T-helper 1 cell (primary cell): ENCODE measurements around the gene EFTUD2.
"Not testable (repeated sequence)": the region's sequence is repeated elsewhere in the genome, so short reads cannot be mapped to it uniquely, and the experiment has no call there.

Experiments used
- DNase-seq, 5 donors: peaks; one replicate each; pipeline ENCODE4 v3.0.0-alpha.2; 2012 to 2020

EFTUD2 gene

GRCh38 chr17:44846206-44846605 is 53.0 kb downstream of the EFTUD2 start:
- DNase-seq = no peak

DNA sequence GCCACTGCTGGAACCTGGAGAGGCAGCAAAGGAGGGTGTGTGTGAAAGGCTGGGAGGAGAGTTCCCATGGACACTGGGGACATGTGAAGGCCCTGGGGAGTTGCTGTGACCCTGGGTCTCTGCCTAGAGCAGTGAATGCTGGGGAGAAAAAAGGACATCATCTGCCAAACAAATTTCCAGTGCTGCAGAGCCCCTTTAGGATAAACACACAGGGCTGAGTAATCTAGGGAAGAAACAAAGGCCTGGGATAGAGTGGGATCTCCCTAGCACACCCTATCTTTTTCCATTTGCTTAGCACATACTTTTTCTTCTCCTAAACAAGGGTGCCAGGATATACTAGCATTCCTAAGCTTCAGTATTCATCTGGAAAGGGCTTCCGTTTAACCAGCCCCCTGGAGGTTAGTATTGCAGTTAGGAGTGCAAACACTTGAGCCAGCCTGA is 54.8 kb downstream of the EFTUD2 start:
- DNase-seq = no peak

GRCh38 chr17:44842748-44843147 is 56.5 kb downstream of the EFTUD2 start:
- DNase-seq = no peak

DNA sequence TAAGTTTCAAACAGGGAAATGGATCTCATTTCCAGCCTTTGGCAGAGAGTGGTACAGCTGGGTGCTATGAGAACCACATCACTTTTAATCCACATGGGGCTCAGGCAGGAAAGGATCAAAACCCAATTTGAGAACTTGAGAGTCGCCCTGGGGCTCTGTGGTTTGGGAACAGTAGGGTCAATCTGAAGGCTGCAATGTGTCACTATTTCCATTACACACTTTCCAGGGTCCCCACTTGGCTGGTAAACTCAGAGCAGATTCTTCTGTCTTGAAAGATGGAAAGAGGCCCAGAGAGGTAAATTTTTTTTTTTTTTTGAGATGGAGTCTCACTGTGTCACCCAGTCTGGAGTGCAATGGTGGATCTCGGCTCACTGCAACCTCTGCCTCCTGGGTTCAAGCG is 58.3 kb downstream of the EFTUD2 start:
- DNase-seq = no peak

DNA sequence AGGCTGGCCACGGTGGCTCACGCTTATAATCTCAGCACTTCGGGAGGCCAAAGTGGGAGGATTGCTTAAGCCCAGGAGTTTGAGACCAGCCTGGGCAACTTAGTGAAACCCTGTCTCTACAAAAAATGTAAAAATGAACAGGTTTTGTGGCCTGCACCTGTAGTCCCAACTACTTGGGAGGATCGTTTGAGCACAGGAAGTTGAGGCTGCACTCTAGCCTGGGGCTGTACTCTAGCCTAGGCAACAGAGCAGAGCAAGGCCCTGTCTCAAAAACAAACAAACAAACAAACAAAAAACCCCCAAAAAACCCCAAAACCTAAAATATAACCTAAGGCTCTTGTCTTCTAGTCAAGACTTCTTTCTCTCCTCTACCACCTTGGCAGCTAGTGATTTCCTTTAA is 59.0 kb downstream of the EFTUD2 start:
- no peak for DNase-seq

DNA sequence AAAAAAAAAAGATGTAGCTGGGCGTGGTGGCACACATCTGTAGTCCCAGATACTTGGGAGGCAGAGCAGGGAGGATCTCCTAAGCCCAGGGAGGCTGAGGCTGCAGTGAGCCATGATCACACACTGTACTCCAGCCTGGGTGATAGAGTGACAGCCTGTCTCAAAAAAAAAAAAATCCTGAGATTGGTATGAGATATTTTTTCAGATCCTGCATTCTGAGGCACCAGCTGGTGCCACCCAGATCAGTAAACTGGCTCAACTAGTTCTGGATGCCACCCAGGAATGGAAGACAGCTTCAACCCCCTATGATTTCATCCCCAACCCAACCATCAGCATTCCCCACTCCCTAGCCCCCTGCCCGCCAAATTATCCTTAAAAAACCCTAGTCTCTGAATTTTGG is 62.0 kb downstream of the EFTUD2 start:
- no peak for DNase-seq

GRCh38 chr17:44832805-44833204 is 66.4 kb downstream of the EFTUD2 start:
- DNase-seq = no peak

- no peak for DNase-seq
Observed at GRCh38 chr17:44831371-44831770, 67.9 kb downstream of the EFTUD2 start.

DNA sequence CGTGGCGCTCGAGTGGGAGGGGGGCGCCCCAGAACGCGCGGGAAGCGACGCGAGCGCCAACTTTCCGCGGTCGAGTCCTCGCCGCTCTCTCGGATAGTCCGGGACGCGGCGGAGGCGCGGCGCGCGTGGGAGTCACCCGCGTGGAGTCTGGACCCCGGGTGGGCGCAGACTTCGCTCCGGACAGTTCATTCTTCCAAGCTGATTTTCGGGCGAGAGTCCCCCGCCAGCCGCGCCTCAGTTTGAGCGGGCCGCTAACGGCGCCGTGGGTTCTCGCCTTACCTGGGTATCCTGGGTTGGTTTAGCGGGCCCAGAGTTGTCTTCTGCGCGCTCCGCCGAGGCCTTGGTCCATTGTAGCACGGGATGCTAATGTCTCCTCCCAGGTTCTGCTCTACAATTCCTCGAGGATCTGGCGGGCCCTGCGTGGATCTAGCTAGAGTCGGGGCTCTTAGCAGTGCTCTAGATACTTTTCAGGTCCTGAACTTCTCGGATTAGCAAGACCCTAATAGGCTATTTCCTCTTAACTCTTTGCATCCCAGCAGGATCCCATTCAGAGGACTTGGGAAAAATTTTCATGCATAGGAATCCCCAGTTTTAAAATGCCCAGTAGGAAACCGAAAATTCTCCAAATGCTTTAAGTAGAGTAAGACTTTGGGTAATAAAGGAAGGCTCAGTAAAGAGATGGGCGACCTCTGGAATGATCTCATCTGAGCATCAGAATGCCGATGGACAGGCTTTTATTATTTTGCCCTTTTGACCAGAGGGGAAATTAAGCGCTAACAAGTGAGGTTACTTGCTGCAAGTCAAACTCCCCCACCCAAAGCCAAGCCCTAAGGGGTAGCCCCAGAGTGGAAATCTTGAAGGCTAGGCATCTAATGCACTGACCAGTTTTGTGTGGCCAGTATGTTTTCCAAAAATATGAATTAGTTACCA is 68.6 kb downstream of the EFTUD2 start:
- DNase-seq = peak in 1 of 5 donors; percentile 4

DNA sequence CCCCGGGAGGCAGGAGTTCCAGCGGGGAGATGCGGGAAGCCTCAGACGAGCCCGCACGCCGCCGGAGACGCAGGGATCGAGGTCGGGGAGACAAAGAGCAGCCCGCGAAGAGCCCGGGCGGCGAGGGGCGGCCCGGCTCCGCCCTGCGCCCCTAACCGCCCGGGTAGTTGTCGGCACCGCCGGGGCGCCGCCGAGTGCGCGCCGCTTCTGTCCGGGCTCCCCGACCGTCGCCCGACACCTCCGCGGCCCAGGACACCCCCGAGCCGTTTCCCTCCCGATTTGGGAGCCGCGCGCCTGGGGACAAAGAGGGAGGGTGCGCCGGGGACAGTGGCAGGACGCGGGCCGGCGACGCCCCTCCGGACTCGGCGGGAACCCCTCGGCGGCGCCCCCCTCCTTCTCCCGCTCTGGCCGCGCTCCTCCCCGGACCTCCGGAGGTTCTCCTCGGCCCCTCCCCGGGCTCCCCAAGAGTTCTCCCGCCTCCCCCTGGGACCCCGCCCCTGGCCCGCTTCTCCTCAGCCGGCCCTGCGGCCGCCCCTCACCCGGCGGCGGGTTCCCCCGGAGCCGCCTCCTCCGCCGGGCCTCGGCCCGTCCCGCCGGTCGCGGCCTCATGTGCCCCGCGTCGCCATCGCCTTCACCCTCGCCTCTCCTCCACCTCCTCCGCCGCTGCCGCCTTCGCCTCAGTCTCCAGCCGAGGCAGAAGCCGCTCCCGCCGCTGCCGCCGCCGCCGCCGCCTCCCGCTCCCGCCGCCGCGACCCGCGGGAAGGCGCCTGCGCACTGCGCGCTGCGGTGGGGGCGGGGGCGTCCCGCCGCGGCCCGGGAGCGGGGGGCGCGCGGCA is 69.5 kb downstream of the EFTUD2 start, which contains the start of gene GJC1:
Gene GJC1, minus strand, starts transcription at position 765 of the 836 bp plus-strand sequence. CDS start 24,470 bp downstream, outside the sequence.
- DNase-seq = peak in 1 of 5 donors; percentile 5

GRCh38 chr17:44828919-44829522 is 70.2 kb downstream of the EFTUD2 start:
- DNase-seq = peak in 1 of 5 donors; percentile 8

DNA sequence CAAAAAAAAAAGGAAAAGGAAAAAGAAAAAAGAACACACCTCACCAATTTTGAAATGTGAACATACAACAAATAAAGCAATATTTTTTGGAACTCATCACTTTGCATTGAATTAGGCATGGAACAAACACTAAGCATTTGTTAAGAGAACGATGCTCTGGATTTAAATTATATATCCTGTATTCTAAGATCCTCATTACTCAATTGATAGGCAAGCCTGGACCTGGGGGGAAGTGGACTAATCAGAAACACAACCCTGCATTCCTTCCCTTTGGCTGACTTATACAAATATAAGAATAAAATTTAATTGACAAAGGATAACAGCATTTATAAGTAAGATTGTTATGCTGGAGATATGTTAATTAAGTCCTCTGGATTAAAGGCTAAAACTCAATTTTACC is 71.4 kb downstream of the EFTUD2 start:
- no peak for DNase-seq

DNA sequence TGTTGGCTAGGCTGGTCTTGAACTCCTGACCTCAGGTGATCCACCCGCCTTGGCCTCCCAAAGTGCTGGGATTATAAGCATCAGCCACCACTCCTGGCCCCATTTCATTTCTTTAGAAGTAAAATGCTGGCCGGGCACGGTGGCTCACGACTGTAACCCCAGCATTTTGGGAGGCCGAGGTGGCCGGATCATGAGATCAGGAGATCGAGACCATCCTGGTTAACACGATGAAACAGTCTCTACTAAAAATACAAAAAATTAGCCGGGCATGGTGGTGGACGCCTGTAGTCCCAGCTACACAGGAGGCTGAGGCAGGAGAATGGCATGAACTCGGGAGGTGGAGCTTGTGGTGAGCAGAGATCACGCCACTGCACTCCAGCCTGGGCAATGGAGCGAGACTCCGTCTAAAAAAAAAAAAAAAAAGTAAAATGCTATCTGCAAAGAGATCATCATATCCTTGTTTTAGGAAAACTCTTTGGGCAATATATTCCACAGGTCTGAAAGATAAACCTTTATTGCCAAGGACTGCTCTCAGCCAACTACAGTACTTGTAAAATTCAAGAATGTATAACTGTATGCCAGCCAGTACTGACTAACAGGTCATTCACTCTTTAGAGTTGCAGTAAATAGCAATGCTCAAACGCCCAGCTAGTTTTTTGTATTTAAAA is 73.0 kb downstream of the EFTUD2 start:
- DNase-seq = no peak

- not testable (repeated sequence) for DNase-seq
Observed at GRCh38 chr17:44825236-44825635, 74.0 kb downstream of the EFTUD2 start.

DNA sequence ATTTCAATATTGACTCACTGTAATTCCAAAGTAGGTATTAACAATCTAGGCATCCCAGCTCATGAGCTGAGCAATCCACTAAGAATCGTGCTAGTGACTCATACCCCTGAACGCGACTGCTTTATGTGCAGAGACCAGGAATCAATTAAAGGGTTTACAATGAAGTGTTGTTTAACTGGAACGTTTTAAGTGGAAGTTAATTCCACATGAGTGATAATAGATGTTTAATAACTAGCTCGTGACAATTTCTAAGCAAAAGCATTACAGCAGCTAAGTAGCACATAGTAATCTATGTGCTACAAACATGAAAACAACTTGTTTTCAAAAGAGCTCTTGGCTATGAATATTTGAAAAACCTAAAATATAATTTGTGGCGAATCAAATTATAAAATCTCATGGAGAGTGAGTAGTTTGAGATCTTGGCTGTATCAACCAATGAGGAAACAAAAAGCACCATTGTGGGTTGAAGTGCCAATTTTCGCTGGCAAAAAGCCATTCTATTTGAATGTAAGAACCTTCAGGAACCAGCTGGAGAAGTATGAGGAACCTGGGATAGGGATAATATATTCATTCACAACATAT is 78.5 kb downstream of the EFTUD2 start:
- DNase-seq = no peak

DNA sequence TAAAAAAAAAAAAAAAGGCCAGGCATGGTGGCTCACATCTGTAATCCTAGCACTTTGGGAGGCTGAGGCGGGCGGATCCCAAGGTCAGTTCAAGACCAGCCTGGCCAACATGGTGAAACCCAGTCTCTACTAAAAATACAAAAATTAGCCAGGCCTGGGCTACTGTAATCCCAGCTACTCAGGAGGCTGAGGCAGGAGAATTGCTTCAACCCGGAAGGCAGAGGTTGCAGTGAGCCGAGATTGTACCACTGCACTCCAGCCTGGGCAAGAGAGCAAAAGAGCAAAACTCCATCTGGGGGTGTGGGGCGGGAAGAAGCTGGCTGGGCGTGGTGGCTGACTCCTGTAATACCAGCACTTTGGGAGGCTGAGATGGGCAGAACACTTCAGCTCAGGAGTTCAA is 80.7 kb downstream of the EFTUD2 start:
- DNase-seq = not testable (repeated sequence)

DNA sequence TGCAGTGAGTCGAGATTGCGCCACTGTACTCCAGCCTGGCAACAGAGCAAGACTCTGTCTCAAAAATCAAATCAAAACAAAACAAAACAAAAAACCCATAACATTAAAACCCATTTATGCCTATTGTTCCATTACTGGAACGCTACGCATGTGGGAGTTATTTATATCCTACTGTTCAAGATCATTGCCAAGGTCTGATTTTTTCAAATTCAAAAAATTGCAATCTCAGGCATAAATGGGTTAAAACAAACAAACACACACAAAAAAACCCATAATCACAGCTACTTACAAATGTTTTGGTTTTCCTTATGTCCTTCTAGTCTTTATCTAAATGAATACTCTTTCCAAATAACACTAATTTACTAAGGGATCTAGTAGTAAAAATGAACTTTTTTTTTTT is 87.0 kb downstream of the EFTUD2 start:
- no peak for DNase-seq

GRCh38 chr17:44808656-44809388 is 90.4 kb downstream of the EFTUD2 start:
- not testable (repeated sequence) for DNase-seq

- no peak for DNase-seq
Observed at GRCh38 chr17:44808156-44808555, 91.1 kb downstream of the EFTUD2 start.

GRCh38 chr17:44807817-44808155 is 91.5 kb downstream of the EFTUD2 start:
- no peak for DNase-seq

DNA sequence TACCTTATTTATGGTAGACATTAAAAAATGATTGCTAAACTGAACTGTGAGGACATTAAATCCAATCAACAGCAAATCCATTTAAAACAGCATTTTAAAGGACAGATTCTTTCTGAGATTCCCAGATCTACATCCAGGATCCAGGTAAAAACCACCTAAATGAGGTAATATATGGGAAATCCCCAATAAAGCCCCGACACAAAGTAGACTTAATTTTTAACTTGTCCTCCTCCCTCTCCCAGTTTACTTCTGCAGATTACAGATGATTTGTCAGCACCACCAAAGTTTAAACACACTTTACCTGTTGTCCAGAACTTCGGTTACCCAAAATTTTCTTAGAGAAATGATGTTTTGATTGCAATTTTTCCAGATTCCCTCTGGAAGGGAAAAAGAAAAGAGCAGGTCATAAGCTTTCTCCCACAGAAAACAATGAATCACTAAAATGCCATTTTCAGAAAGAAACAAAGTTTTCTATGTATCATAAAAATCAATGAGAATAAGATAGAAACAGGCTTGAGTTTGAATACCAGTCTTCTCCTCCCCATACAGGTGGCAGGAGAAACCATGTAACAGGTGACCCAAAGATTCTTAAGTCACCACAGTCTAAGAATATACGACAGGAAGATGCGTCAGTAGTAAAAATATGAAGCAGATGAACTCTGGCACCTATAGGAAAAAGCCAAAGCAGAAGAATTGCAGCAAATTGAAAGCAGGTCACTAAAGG is 92.0 kb downstream of the EFTUD2 start:
- no peak for DNase-seq
